ENCODE results near the gene CIAO2A.

- TF ChIP-seq, protein P1, sequence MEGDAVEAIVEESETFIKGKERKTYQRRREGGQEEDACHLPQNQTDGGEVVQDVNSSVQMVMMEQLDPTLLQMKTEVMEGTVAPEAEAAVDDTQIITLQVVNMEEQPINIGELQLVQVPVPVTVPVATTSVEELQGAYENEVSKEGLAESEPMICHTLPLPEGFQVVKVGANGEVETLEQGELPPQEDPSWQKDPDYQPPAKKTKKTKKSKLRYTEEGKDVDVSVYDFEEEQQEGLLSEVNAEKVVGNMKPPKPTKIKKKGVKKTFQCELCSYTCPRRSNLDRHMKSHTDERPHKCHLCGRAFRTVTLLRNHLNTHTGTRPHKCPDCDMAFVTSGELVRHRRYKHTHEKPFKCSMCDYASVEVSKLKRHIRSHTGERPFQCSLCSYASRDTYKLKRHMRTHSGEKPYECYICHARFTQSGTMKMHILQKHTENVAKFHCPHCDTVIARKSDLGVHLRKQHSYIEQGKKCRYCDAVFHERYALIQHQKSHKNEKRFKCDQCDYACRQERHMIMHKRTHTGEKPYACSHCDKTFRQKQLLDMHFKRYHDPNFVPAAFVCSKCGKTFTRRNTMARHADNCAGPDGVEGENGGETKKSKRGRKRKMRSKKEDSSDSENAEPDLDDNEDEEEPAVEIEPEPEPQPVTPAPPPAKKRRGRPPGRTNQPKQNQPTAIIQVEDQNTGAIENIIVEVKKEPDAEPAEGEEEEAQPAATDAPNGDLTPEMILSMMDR (IDR thresholded peaks at IDR 0.05): no peak
- TF ChIP-seq POLR2A (IDR thresholded peaks at IDR 0.05) (no peak), EP300 (IDR thresholded peaks at IDR 0.05) (no peak)
Observed at GRCh38 chr15:64092864-64093626, 593 bp downstream of the CIAO2A start.
